MM.1S (cell line): ENCODE measurements around the gene PLAAT5.

Source experiments
- DNase-seq: peaks from one replicate; pipeline ENCODE4 v3.0.0-alpha.2; 2015
- H2AFZ ChIP-seq: fragments of 300-600 bp; sonication (generic); 2 replicates; pipeline ENCODE4 v1.6.0; 2016; ENCODE audit warnings: antibody characterized with exemption, low read length
- H3F3A ChIP-seq: fragments of 300-600 bp; sonication (generic); 2 replicates; pipeline ENCODE4 v1.6.1; 2016; ENCODE audit warnings: mild to moderate bottlenecking, antibody characterized with exemption, low read length, moderate library complexity, mixed read lengths; ENCODE audit not compliant: insufficient read depth
- H3K27ac ChIP-seq: fragments of 300-600 bp; sonication (generic); 2 replicates; pipeline ENCODE4 v1.5.1; 2016; ENCODE audit warnings: mild to moderate bottlenecking, low read length
- H3K27me3 ChIP-seq: fragments of 300-600 bp; sonication (generic); replicated peaks from 2 replicates; pipeline ENCODE4 v1.6.0; 2016; ENCODE audit warnings: low read length; ENCODE audit not compliant: insufficient read depth
- H3K36me3 ChIP-seq: fragments of 300-600 bp; sonication (generic); replicated peaks from 2 replicates; pipeline ENCODE4 v1.6.1; 2016; ENCODE audit warnings: mild to moderate bottlenecking, low read length, mixed read lengths; ENCODE audit not compliant: insufficient read depth
- H3K4me1 ChIP-seq: fragments of 300-600 bp; sonication (generic); 2 replicates; pipeline ENCODE4 v1.6.1; 2016; ENCODE audit warnings: low read length, mixed read lengths
- H3K4me2 ChIP-seq: fragments of 300-600 bp; sonication (generic); 2 replicates; pipeline ENCODE4 v1.6.0; 2016; ENCODE audit warnings: low read depth, low read length
- H3K4me3 ChIP-seq: fragments of 300-600 bp; sonication (generic); 2 replicates; pipeline ENCODE4 v1.5.1; 2016; ENCODE audit warnings: low read length, mixed read lengths
- H3K79me2 ChIP-seq: fragments of 300-600 bp; sonication (generic); 2 replicates; pipeline ENCODE4 v1.6.1; 2016; ENCODE audit warnings: mixed run types, low read length, mixed read lengths
- H3K9ac ChIP-seq: fragments of 300-600 bp; sonication (generic); 2 replicates; pipeline ENCODE4 v1.6.1; 2016; ENCODE audit warnings: low read length, mixed read lengths
- H3K9me2 ChIP-seq: fragments of 300-600 bp; sonication (generic); replicated peaks from 2 replicates; pipeline ENCODE4 v1.6.1; 2016; ENCODE audit warnings: mild to moderate bottlenecking, low read length, mixed read lengths; ENCODE audit not compliant: insufficient read depth
- H3K9me3 ChIP-seq: fragments of 300-600 bp; sonication (generic); replicated peaks from 2 replicates; pipeline ENCODE4 v1.6.1; 2016; ENCODE audit warnings: mild to moderate bottlenecking, low read length, mixed read lengths; ENCODE audit not compliant: insufficient read depth
- H4K20me1 ChIP-seq: fragments of 300-600 bp; sonication (generic); 2 replicates; pipeline ENCODE4 v1.6.1; 2016; ENCODE audit warnings: mild to moderate bottlenecking, low read length, moderate library complexity, mixed read lengths; ENCODE audit not compliant: insufficient read depth
- CTCF ChIP-seq: fragments of 300-600 bp; sonication (generic); IDR thresholded peaks from 2 replicates; pipeline ENCODE4 v1.5.1; 2016; ENCODE audit warnings: antibody characterized with exemption, low read length, mixed read lengths
- EZH2 ChIP-seq: fragments of 300-600 bp; sonication (generic); optimal IDR thresholded peaks from 2 replicates; pipeline ENCODE3; 2017; ENCODE audit warnings: low read depth, mild to moderate bottlenecking, antibody characterized with exemption, low read length, mixed read lengths
- EZH2phosphoT487 ChIP-seq: fragments of 300-600 bp; sonication (generic); IDR thresholded peaks from 2 replicates; pipeline ENCODE4 v1.6.1; 2018; ENCODE audit warnings: antibody characterized with exemption, low read length

The PLAAT5 gene

GRCh38 chr11:63462137-63462536 is 28.8 kb downstream of the PLAAT5 start:
- Histone ChIP-seq H3K9ac (no peak overlapping the region), H2AFZ (no peak overlapping the region), H3K9me3 (no peaks in the 10 kb centered on the region), H3K4me3 (no peak overlapping the region), H3K36me3 (no peaks in the 10 kb centered on the region), H3K4me1 (no peaks in the 10 kb centered on the region), H4K20me1 (no peaks in the 10 kb centered on the region), H3K79me2 (no peaks in the 10 kb centered on the region), H3F3A (no peaks in the 10 kb centered on the region), H3K27ac (no peak overlapping the region), H3K27me3 (no peaks in the 10 kb centered on the region), H3K9me2 (no peaks in the 10 kb centered on the region), H3K4me2 (no peak overlapping the region)
- TF ChIP-seq EZH2 (no peak), CTCF (no peak), EZH2phosphoT487 (no peak)
- DNase-seq = no peak

- Histone ChIP-seq H3K36me3 (no peaks in the 10 kb centered on the region), H2AFZ (no peak overlapping the region), H3F3A (no peaks in the 10 kb centered on the region), H3K79me2 (no peaks in the 10 kb centered on the region), H3K9me2 (no peaks in the 10 kb centered on the region), H3K4me2 (no peak overlapping the region), H3K27ac (no peak overlapping the region), H3K4me1 (no peaks in the 10 kb centered on the region), H3K4me3 (no peak overlapping the region), H4K20me1 (no peaks in the 10 kb centered on the region), H3K27me3 (no peaks in the 10 kb centered on the region), H3K9ac (no peak overlapping the region), H3K9me3 (no peaks in the 10 kb centered on the region)
- no peak for TF ChIP-seq EZH2phosphoT487
- DNase-seq = no peak
These were observed 31.4 kb downstream of the PLAAT5 start for GRCh38 chr11:63459586-63459985.

GRCh38 chr11:63448646-63449045 is 42.3 kb downstream of the PLAAT5 start:
- Histone ChIP-seq H3K9me2 (no peaks in the 10 kb centered on the region), H3K9me3 (no peaks in the 10 kb centered on the region), H3K4me2 (no peak overlapping the region), H4K20me1 (no peaks in the 10 kb centered on the region), H2AFZ (no peak overlapping the region), H3K9ac (no peak overlapping the region), H3K27ac (no peak overlapping the region), H3K36me3 (no peaks in the 10 kb centered on the region), H3K27me3 (no peaks in the 10 kb centered on the region), H3K4me3 (no peak overlapping the region), H3K79me2 (no peaks in the 10 kb centered on the region), H3K4me1 (peaks cover 4% of the 10 kb centered on the region; the same call in 1 of the 2 replicates), H3F3A (no peaks in the 10 kb centered on the region)
- TF ChIP-seq CTCF = no peak
- no peak for TF ChIP-seq EZH2
- TF ChIP-seq EZH2phosphoT487 = no peak
- DNase-seq = no peak

GRCh38 chr11:63445720-63446119 is 45.2 kb downstream of the PLAAT5 start:
- Histone ChIP-seq H3K9ac (no peak overlapping the region), H3K27ac (no peak overlapping the region), H3K36me3 (no peaks in the 10 kb centered on the region), H3K79me2 (no peaks in the 10 kb centered on the region), H3K4me2 (no peak overlapping the region), H3K27me3 (no peaks in the 10 kb centered on the region), H3K4me1 (peaks cover 4% of the 10 kb centered on the region; the same call in 1 of the 2 replicates), H3K9me3 (no peaks in the 10 kb centered on the region), H4K20me1 (no peaks in the 10 kb centered on the region), H3K9me2 (no peaks in the 10 kb centered on the region), H2AFZ (no peak overlapping the region), H3F3A (no peaks in the 10 kb centered on the region), H3K4me3 (no peak overlapping the region)
- TF ChIP-seq EZH2phosphoT487 (no peak), EZH2 (no peak), CTCF (no peak)
- DNase-seq = no peak
